IMR-90 (cell line): ENCODE data around the gene INPP5A. TPM values are rescaled to one million over a fixed set of nuclear protein-coding genes. Genes with fewer than 3 reads are reported as not detected.

Source experiments
- ATAC-seq: fragments of 200-7000 bp; cut with Tn5 transposase; 2 replicates; pipeline ENCODE4 v1.9.1; 2020; ENCODE audit warnings: low read depth, mild to moderate bottlenecking, moderate library complexity
- BruUV-seq: library from RNA; stranded (reverse); fragments of 400-500 nt; replicated peaks from 2 replicates; lab custom pipeline; 2021; lab: Mats Ljungman, UMichigan
- CTCF ChIA-PET: fragments of 300-600 bp; formaldehyde crosslinking; extraction: SDS; loops from one replicate; lab custom pipeline; 2021; ENCODE audit warnings: antibody characterized with exemption; lab: Yijun Ruan, JAX
- POLR2A ChIA-PET: fragments of 300-600 bp; sonication (Branson Sonifier 250); formaldehyde crosslinking; loops from one replicate; lab custom pipeline; 2022; ENCODE audit warnings: antibody characterized with exemption; ENCODE audit not compliant: unreplicated experiment; lab: Charles Lee
- DNase-seq: peaks from one replicate; pipeline ENCODE4 v3.0.0; 2013
- H2AFZ ChIP-seq: replicated peaks from 2 replicates; pipeline ENCODE3; 2013; ENCODE audit warnings: low read length, mild to moderate bottlenecking; ENCODE audit not compliant: poor library complexity
- H2AK5ac ChIP-seq: 2 replicates; pipeline ENCODE4 v1.6.1; 2013; ENCODE audit warnings: low read depth, low read length, inconsistent platforms
- H2AK9ac ChIP-seq: replicated peaks from 2 replicates; pipeline ENCODE3; 2013; ENCODE audit warnings: mild to moderate bottlenecking, low read depth, low read length, moderate library complexity; ENCODE audit not compliant: poor library complexity
- H2BK120ac ChIP-seq: 2 replicates; pipeline ENCODE4 v1.6.1; 2013; ENCODE audit warnings: low read depth, low read length, inconsistent platforms
- H2BK15ac ChIP-seq: 3 replicates; pipeline ENCODE4 v1.6.1; 2013; ENCODE audit warnings: low read depth, low read length, inconsistent platforms
- H2BK20ac ChIP-seq: 2 replicates; pipeline ENCODE4 v1.6.1; 2013; ENCODE audit warnings: low read depth, mild to moderate bottlenecking, inconsistent platforms, low read length, moderate library complexity
- H2BK5ac ChIP-seq: 2 replicates; pipeline ENCODE4 v1.6.1; 2013; ENCODE audit warnings: mild to moderate bottlenecking, low read depth, low read length, inconsistent platforms; ENCODE audit not compliant: poor library complexity, severe bottlenecking
- H3K14ac ChIP-seq: replicated peaks from 2 replicates; pipeline ENCODE4 v1.6.1; 2013; ENCODE audit warnings: low read depth, low read length, inconsistent platforms
- H3K18ac ChIP-seq: 2 replicates; pipeline ENCODE4 v1.6.1; 2013; ENCODE audit warnings: low read depth, low read length, control low read depth
- H3K23ac ChIP-seq: 2 replicates; pipeline ENCODE4 v1.6.1; 2013; ENCODE audit warnings: low read depth, low read length, inconsistent platforms
- H3K27ac ChIP-seq: 2 replicates; pipeline ENCODE4 v1.5.1; 2013; ENCODE audit warnings: mild to moderate bottlenecking, control low read depth, low read length; ENCODE audit not compliant: insufficient read depth
- H3K27me3 ChIP-seq: 2 replicates; pipeline ENCODE4 v1.6.1; 2013; ENCODE audit warnings: low read length; ENCODE audit not compliant: control insufficient read depth, insufficient read depth
- H3K36me3 ChIP-seq: 2 replicates; pipeline ENCODE4 v1.6.1; 2013; ENCODE audit warnings: low read length, mixed read lengths; ENCODE audit not compliant: control insufficient read depth, insufficient read depth
- H3K4ac ChIP-seq: 2 replicates; pipeline ENCODE4 v1.6.1; 2013; ENCODE audit warnings: low read depth, low read length, inconsistent platforms
- H3K4me1 ChIP-seq: 2 replicates; pipeline ENCODE4 v1.6.1; 2013; ENCODE audit warnings: low read length, mixed read lengths; ENCODE audit not compliant: control insufficient read depth, insufficient read depth
- H3K4me2 ChIP-seq: 2 replicates; pipeline ENCODE4 v1.6.1; 2013; ENCODE audit warnings: low read depth, mild to moderate bottlenecking, control low read depth, low read length, moderate library complexity
- H3K4me3 ChIP-seq: 2 replicates; pipeline ENCODE4 v1.5.1; 2013; ENCODE audit warnings: low read depth, mild to moderate bottlenecking, control low read depth, low read length, moderate library complexity; ENCODE audit not compliant: insufficient read depth
- H3K56ac ChIP-seq: 2 replicates; pipeline ENCODE4 v1.6.1; 2013; ENCODE audit warnings: low read length, inconsistent platforms; ENCODE audit not compliant: insufficient read depth; ENCODE audit errors: extremely low read depth
- H3K79me1 ChIP-seq, 2 experiments: 2 replicates each; pipeline ENCODE4 v1.6.1; 2013; ENCODE audit warnings: low read length in 2 of 2, inconsistent platforms in 1 of 2, low read depth in 1 of 2
- H3K9ac ChIP-seq: 2 replicates; pipeline ENCODE4 v1.6.1; 2013; ENCODE audit warnings: low read depth, low read length, control low read depth
- H3K9me1 ChIP-seq: 2 replicates; pipeline ENCODE4 v1.6.1; 2013; ENCODE audit warnings: low read length, inconsistent platforms; ENCODE audit not compliant: insufficient read depth
- H3K9me3 ChIP-seq: 2 replicates; pipeline ENCODE4 v1.6.1; 2013; ENCODE audit warnings: low read length; ENCODE audit not compliant: control insufficient read depth, insufficient read depth
- H4K20me1 ChIP-seq: 2 replicates; pipeline ENCODE4 v1.6.1; 2013; ENCODE audit warnings: low read length, inconsistent platforms; ENCODE audit not compliant: insufficient read depth
- H4K5ac ChIP-seq: 2 replicates; pipeline ENCODE4 v1.6.1; 2013; ENCODE audit warnings: mild to moderate bottlenecking, low read depth, low read length, control low read depth
- H4K8ac ChIP-seq, 2 experiments: 2 replicates each; pipeline ENCODE4 v1.6.1; 2013; ENCODE audit warnings: low read depth in 2 of 2, low read length in 2 of 2, control low read depth in 1 of 2, inconsistent platforms in 1 of 2
- H4K91ac ChIP-seq: 2 replicates; pipeline ENCODE4 v1.6.1; 2013; ENCODE audit warnings: low read depth, low read length, inconsistent platforms; ENCODE audit not compliant: insufficient read depth
- BHLHE40 ChIP-seq: fragments of 150-350 bp; IDR thresholded peaks from 2 replicates; pipeline ENCODE4 v1.6.1; 2016; ENCODE audit warnings: mild to moderate bottlenecking, low read depth, low read length
- CEBPB ChIP-seq: IDR thresholded peaks from 2 replicates; pipeline ENCODE4 v1.6.1; 2012; ENCODE audit warnings: low read depth, low read length, improper control_type of control experiment
- CHD1 ChIP-seq: IDR thresholded peaks from 2 replicates; pipeline ENCODE4 v1.6.1; 2012; ENCODE audit warnings: low read depth, low read length, improper control_type of control experiment
- FOS ChIP-seq: fragments of 150-350 bp; IDR thresholded peaks from 2 replicates; pipeline ENCODE4 v1.6.1; 2016; ENCODE audit warnings: low read depth, low read length
- RAD21 ChIP-seq: IDR thresholded peaks from 2 replicates; pipeline ENCODE4 v1.6.1; 2012; ENCODE audit warnings: low read length, improper control_type of control experiment
- RCOR1 ChIP-seq: IDR thresholded peaks from 2 replicates; pipeline ENCODE4 v1.6.1; 2012; ENCODE audit warnings: mild to moderate bottlenecking, low read length, improper control_type of control experiment; ENCODE audit not compliant: insufficient replicate concordance
- RFX5 ChIP-seq: IDR thresholded peaks from 2 replicates; pipeline ENCODE4 v1.8.0; 2012; ENCODE audit warnings: low read depth, mild to moderate bottlenecking, low read length, moderate library complexity
- USF2 ChIP-seq: fragments of 150-350 bp; IDR thresholded peaks from 2 replicates; pipeline ENCODE4 v1.6.1; 2017; ENCODE audit warnings: mild to moderate bottlenecking, antibody characterized with exemption, low read length, low read depth
- WGBS, 2 experiments: methylation state at CpG; one replicate each; pipeline versions ENCODE4 v1.1.5 to v1.1.7; 2013; ENCODE audit warnings: missing lambda C conversion rate in 2 of 2; ENCODE audit not compliant: insufficient read length in 1 of 2; ENCODE audit errors: extremely low coverage in 2 of 2; 5-methylcytosine and 5-hydroxymethylcytosine counted together
- dilution Hi-C: fragments of 300-500 bp; cut with HindIII; formaldehyde crosslinking; loops from one replicate; pipeline ENCODE4 v1.14.3; 2018; ENCODE audit warnings: low sequenced_read_pairs; ENCODE audit not compliant: unreplicated experiment
- in situ Hi-C: fragments of 300-500 bp; cut with MboI; formaldehyde crosslinking; loops from 3 replicates; pipeline ENCODE4 v1.14.3; 2019; ENCODE audit warnings: low sequenced_read_pairs, inconsistent platforms, mixed read lengths
- intact Hi-C: fragments of 100-400 bp; cut with micrococcal nuclease; formaldehyde crosslinking; loops from 2 replicates; pipeline ENCODE4 v1.10.0; 2022
- polyA plus RNA-seq, 3 experiments: library from polyadenylated mRNA; depleted of rRNA; stranded (reverse); fragments of >200 nt; gene quantifications; 2 replicates each; pipeline ENCODE4 v1.2.3, GENCODE V29; 2012; ENCODE audit warnings: low replicate concordance in 1 of 3
- total RNA-seq: library from RNA; depleted of rRNA; stranded (reverse); fragments of >200 nt; gene quantifications from 2 replicates; pipeline ENCODE4 v1.2.3, GENCODE V29; 2012
- TF ChIP-seq, protein P1 (sequence below): fragments of 150-350 bp; IDR thresholded peaks from 2 replicates; pipeline ENCODE4 v1.6.1; 2016; ENCODE audit warnings: low read depth, mild to moderate bottlenecking, low read length, moderate library complexity, borderline replicate concordance

The INPP5A gene
- total and polyA plus RNA-seq, 2 of the 4 experiments (the other 2 are of a cell fraction), result 21.4 to 36.7 TPM

- Histone ChIP-seq H4K8ac (no peak overlapping the region), H3K18ac (no peak overlapping the region; the same call in 1 of the 2 replicates), H3K56ac (no peak overlapping the region), H2AK9ac (peak overlapping the region; percentile 66), H3K14ac (no peak overlapping the region), H2BK120ac (no peak overlapping the region), H2BK15ac (no peak overlapping the region), H4K20me1 (no peaks in the 10 kb centered on the region; the same call in 1 of the 2 replicates), H3K4me2 (peak overlapping the region; percentile 49; the same call in 1 of the 2 replicates), H3K9ac (no peak overlapping the region), H3K23ac (no peak overlapping the region), H3K27me3 (no peaks in the 10 kb centered on the region), H2AFZ (no peak overlapping the region), H2AK5ac (no peak overlapping the region), H2BK20ac (no peak overlapping the region), H3K27ac (no peak overlapping the region), H4K91ac (no peak overlapping the region), H3K4me3 (no peak overlapping the region), H3K9me3 (peaks cover 2% of the 10 kb centered on the region; the same call in 1 of the 2 replicates), H2BK5ac (no peak overlapping the region), H4K5ac (no peak overlapping the region; the same call in 1 of the 2 replicates), H3K4me1 (peaks cover 7% of the 10 kb centered on the region), H3K4ac (no peak overlapping the region), H3K79me1 (peaks cover 0 to 2% of the 10 kb centered on the region in 2 experiments; a peak in 1 of 4 replicates), H3K36me3 (peaks cover 2% of the 10 kb centered on the region), H3K9me1 (no peaks in the 10 kb centered on the region; the same call in 1 of the 2 replicates)
- in situ Hi-C loops (no loop called here), dilution Hi-C loops (no loop called here), intact Hi-C loops (no loop called here)
- no peak for DNase-seq
- ChIA-PET CTCF (no interaction called here), POLR2A (no interaction called here)
- BruUV-seq, result no TSS peak
- no peak for TF ChIP-seq USF2
- no peak for TF ChIP-seq RCOR1
- TF ChIP-seq FOS, result no peak
- no peak for TF ChIP-seq CHD1
- TF ChIP-seq RFX5, result no peak
- TF ChIP-seq RAD21, result no peak
- TF ChIP-seq, protein P1, sequence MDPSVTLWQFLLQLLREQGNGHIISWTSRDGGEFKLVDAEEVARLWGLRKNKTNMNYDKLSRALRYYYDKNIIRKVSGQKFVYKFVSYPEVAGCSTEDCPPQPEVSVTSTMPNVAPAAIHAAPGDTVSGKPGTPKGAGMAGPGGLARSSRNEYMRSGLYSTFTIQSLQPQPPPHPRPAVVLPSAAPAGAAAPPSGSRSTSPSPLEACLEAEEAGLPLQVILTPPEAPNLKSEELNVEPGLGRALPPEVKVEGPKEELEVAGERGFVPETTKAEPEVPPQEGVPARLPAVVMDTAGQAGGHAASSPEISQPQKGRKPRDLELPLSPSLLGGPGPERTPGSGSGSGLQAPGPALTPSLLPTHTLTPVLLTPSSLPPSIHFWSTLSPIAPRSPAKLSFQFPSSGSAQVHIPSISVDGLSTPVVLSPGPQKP, result no peak
- no peak for TF ChIP-seq BHLHE40
- no peak for TF ChIP-seq CEBPB
- 68% methylated on average over 18 of the region's 48 CpGs; no CpG with 5 or more reads in 1 of the 2 experiments for WGBS, 2 experiments
- no peak for ATAC-seq
These were observed 185.1 kb downstream of the INPP5A start for GRCh38 chr10:132722394-132723329.
